SKM-1 (cell line): ENCODE results near the gene DOK4.
"Not testable (repeated sequence)": the region's sequence is repeated elsewhere in the genome, so short reads cannot be mapped to it uniquely, and the experiment has no call there.

Source experiments
- DNase-seq: peaks from one replicate; lab custom pipeline; 2025; ENCODE audit not compliant: unreplicated experiment; lab: John Stamatoyannopoulos, UW

DOK4 gene

DNA sequence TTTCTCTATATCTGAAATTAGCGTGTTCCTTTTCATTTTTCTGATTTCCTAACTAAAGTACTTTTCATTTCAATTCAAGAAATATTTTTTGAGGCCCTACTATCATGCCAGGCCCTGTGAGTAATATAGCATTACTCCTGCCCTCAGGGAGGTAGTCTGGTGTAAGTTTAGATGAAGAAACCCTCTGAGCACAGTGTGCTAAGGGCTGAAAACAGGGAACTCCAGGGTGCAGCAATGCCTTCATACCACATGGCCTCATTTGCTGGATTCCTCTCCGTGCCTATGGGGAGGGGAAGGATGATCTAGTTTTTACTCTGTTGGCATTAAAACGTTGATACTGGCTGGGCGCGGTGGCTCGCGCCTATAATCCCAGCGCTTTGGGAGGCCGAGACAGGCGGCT is 34.3 kb downstream of the DOK4 start:
- no peak for DNase-seq

DNA sequence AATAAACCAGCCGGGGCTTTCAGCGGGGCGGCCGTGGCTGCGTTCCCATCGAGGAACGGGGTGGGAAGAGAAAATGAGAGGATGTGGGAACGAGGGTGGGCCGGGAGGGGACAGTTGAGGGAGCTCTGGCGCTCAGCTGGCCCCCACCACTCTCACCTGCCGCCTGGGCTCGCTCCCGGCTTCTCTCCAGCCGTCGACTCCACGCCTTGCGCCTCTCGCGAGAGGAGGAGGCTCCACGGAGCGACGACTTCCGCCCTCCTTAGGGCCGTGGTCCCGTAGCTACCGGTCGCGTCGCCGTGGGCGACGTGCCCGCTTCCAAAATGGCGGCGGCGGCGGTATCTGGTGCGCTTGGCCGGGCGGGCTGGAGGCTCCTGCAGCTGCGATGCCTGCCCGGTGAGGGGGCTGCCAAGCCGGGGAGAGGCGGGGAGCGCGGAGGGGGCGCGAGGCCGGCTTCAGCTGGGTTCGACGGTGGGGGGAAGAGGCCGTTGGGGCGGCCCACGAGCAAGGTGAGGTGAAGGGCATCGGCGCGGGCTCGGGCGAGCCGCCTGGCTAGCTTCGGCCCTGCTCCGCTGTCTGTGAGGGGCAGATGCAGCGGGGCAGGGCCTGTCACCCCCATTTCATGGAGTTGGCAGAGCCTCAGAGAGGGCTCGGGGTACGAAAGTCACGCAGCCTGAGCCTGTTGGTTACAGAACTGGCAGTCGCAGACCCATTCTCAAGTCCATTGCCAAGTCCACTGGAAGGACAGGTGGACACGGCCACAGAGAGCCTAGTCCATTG is 38.9 kb downstream of the DOK4 start, which contains the start of the genes CIAPIN1 and COQ9:
CIAPIN1 (minus strand) TSS at position 200 of the 777 bp plus-strand sequence. CDS start 6,457 bp downstream, outside the sequence.
COQ9 (plus strand) TSS at position 294 of the 777 bp plus-strand sequence; CDS start at position 321, 27 bp downstream.
- peak; percentile 92 for DNase-seq

DNA sequence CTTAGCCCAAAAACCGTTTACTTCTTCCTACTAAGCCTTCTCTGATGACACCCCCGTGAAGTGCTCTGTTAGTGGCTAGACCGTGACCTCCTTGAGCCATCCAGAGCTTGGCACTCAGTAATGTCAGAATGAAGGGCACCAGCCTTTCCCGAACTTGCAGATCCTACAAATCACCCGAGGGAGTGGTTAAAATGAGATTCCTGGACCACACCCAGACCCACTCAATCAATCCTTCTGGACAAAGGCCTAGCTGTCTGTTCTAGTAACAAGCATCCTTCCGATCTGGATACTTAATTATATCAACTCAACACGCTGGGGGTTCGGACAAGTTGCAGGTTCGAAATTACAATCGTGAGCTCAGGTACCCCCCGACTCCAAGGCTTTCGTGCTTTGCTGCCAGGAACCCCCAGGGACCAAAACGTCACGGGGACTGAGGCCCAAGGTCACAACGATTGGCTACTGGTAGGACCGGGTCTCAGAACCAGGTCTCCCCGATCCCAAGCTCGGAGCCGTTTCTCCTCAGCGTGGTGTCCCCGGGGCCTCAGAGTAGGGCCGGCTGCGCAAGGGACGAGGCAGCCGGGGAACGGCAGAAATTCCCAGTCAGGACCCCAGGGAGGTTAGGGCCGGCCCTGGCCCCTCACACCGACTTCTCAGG is 39.6 kb downstream of the DOK4 start:
- no peak for DNase-seq

DNA sequence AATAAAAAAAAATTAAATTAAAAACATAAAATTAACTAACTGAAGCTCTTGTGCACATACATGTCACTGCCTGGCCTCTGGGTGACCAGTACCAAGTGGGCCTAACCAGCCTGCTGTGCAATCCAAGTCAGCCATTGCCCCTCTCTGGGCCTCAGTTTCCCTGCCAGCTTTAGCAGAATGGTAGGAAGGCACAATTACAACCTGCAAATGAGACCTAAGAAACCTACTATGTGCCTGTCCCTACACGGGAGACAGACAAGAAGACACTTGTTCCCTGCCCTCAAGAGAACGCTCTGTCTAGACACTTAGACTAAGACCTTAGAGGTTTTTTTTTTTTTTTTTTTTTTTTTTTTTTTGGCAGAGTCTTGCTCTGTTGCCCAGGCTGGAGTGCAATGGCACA is 40.8 kb downstream of the DOK4 start:
- DNase-seq = no peak

DNA sequence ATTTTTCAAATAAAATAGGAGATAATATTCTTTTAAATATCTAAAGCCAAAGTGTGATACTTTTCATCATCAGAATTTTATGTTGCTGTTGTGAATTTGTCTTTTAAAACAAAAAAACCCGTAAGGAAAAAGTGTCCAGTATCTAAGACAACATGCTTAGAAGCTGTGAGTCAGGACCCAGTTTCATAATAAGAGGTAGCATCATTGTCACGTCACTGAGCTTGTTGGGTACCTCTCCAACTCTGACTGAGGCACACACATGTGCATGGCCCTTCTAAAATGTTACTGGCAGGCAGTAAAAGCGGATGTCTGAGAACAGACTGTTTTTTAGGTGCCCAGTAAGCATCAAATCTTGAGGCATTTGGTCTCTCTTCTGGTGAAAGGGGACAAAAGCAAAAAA is 41.6 kb downstream of the DOK4 start:
- no peak for DNase-seq

DNA sequence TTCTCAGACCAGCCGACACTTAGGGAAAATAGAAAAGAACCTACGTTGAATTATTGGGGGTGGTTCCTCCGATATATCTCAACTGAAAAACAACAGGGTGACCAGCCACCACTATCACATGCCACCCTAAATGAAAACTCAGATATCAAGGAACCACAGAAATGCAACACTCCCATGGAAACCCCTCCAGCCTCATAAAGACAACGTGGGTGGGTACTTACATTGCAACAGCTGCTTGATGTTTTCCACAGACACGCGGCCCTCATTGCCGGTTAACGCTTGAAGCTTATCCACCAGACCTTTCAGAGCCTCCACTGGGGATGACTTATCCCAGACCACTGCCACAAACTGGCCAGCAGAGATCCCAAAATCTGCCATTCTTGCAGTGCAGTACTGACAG is 45.7 kb downstream of the DOK4 start:
- not testable (repeated sequence) for DNase-seq

DNA sequence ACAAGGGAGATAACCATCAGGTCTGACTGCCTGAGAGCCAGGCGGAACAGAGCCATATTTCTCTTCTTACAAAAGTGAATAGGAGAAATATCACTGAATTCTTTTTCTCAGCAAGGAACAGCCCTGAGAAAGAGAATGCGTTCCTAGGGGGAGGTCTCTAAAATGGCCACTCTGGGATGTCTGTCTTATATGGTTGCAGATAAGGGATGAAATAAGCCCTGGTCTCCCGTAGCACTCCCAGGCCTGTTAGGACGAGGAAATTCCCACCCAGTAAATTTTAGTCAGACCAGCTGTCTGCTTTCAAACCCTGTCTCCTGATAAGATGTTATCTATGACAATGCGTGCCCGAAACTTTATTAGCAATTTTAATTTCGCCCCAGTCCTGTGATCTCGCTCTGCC is 46.3 kb downstream of the DOK4 start:
- not testable (repeated sequence) for DNase-seq

DNA sequence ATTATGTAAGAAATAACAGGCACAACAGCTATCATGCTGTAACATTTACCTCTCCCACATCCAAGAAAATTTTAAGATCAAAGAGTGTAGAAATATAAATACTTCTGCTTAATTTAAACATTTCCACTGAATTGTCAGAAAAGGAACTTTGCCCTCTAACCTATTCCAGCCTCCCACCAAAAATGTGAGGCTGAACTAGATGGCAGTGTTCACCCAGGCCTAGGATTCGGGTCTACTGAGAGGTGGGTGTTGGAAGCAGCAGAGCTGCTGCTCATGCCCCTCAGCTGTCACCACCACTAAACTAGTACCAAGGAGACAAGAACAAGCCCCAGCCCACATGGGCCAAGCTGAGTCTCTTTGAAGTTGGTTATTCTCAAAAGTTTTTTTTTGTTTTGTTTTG is 50.5 kb downstream of the DOK4 start:
- DNase-seq = no peak

DNA sequence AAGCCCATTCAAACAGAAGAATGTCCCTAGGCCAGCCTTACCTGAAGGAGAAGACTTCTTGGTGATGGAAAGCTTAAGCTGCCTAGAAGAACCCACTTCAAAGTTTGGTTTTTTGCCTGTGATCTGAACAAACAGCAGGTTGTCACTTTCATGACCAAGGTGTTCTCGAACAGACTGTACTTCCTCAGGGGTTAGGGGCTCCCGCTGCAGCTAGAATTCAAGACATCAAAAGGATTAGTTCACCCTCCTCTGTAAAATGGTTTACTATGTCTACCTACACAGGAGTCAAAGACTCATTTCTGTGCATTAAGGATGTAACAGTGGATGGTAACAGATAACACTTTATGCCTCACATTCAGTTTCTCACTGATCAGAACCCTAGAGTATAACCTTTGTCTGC is 52.3 kb downstream of the DOK4 start:
- no peak for DNase-seq

DNA sequence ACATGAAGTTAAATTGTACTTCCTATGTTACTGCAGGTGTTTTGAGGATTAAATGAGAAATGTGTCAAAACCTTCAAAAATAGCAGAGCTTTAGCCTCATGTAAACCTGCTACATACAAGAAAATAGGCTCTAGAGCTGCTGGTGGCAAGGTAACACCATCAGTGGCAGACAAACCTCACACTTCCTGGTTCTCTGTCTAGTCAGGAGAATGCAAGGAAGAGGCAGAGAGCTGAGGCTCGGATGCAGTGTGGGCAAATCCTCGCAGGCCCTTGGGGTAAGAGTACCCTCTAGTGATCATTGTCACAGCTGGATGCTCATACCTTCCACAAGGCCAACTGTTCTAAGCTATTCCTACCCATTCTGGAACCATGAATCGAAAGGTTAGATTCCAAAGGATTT is 53.3 kb downstream of the DOK4 start:
- DNase-seq = no peak

DNA sequence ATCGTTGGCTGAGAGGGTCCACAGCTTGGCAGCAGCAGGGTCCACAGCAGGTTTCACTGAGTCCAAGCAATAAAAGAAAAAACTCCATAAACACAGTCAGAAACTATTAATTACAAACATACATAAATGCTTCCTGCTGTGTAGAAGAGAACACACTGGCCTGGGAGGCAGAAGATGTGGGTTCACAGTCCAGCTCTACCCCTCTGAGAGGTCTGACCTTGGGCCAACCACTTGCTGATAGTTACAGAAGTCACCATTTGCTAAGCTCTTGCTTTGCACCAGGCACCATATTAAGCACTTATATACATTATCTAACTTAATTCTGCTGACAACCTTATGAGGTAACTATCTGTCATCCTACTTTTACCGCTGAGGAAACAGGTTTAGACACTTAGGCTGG is 53.8 kb downstream of the DOK4 start:
- no peak for DNase-seq

DNA sequence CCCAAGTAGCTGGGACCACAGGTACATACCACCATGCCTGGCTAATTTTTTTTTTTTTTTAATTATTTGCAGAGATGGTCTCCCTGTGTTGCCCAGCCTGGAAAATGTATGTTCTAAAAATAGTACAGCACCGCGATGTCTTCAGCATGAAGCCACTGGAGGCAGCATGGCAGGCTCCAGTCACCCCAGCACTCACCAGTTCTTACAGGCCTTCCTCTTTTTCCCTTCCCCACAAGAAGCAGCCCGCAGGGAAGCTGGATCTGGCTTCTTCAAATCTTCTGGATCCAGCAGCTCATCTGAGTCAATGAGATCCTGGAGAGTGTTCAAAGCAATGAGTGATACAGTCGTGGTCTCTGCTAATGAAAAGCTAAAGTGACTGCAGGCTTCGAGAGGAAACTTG is 55.3 kb downstream of the DOK4 start:
- no peak for DNase-seq

DNA sequence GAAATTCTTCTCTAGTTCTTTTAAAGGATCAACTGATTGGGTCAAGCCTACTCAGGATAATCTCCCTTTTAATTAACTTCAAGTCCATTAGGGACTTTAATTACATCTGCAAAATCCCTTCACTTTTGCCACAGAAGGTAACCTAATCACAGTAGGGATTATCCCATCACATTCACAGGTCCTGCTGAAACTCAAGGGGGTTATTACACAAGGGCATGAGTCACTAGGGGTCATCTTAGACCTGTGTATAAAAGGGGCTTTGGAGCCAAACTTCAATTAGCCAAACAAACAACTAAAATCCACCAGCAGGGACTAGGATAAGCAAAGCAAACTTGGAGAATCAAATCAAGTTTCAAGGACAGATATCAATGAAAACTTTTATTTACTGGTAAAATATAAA is 58.5 kb downstream of the DOK4 start:
- no peak for DNase-seq

DNA sequence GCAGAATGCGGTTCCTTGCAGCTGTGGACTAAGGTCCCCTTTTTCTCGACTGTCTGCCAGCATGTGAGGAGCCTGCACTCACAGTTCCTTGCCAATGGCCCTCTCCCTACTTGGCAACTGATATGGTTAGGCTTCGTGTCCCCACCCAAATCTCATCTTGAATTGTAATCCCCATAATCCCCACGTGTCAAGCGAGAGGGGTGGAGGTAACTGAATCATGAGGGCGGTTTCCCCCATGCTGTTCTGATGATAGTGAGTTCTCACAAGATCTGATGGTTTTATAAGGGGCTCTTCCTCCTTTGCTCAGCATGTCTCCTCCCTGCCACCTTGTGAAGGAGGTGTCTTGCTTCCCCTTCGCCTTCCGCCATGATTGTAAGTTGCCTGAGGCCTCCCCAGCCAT is 59.0 kb downstream of the DOK4 start:
- no peak for DNase-seq

DNA sequence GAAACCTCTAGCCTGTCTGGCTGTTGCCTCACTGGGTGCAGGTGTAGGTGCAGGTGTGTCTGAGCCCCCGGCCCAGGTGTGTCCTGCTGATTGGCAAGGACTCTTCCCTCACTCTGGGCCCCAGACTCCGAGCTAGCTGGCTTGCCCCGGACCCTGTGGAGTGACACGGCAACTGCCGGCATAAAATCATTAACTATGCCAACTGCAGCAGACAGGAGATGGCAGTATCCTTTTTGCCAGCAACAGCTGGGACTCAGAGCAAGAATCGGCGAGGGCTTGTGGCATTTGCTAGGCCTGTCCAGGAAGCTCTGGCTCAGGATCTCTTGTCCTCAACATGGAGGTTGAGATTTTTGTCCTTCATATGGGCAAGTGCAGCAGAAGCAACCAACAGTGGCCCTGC is 59.9 kb downstream of the DOK4 start:
- DNase-seq = no peak

DNA sequence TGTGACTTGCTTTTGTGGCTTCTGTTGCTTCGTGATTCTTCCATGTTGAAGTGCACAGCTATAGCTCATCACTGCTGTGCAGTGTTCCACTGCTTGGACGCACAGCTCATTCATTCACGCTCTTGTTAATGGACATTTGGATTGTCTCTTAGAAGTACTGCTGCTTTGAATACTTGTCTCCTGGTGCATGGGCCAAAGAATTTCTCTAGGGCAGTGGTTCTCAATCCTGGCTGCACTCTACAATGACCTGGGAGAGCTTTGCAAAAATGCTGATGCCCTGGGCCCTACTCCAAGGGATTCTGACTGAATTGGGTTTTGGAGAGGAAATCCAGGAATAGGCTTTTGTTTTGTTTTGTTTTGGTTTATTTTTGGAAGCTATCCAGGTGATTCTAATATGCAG is 61.7 kb downstream of the DOK4 start:
- no peak for DNase-seq

DNA sequence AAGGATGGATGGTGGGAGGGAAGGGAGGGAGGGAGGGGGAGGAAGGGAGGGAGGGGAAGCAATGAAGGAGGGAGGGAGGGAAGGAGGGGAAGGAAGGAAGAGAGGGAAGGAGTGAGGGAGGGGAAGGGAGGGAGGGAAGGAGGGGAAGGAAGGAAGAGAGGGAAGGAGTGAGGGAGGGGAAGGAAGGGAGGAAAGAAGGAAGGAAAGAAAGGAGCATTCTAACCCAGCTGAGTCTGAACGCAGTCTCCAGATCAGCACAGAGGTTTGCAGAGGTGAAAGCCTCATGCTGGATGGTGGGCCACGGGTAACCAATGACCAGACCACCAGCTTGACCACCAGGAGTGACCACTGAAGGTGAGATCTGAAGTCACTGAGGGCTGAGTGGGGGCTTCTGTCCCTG is 63.1 kb downstream of the DOK4 start:
- DNase-seq = no peak

DNA sequence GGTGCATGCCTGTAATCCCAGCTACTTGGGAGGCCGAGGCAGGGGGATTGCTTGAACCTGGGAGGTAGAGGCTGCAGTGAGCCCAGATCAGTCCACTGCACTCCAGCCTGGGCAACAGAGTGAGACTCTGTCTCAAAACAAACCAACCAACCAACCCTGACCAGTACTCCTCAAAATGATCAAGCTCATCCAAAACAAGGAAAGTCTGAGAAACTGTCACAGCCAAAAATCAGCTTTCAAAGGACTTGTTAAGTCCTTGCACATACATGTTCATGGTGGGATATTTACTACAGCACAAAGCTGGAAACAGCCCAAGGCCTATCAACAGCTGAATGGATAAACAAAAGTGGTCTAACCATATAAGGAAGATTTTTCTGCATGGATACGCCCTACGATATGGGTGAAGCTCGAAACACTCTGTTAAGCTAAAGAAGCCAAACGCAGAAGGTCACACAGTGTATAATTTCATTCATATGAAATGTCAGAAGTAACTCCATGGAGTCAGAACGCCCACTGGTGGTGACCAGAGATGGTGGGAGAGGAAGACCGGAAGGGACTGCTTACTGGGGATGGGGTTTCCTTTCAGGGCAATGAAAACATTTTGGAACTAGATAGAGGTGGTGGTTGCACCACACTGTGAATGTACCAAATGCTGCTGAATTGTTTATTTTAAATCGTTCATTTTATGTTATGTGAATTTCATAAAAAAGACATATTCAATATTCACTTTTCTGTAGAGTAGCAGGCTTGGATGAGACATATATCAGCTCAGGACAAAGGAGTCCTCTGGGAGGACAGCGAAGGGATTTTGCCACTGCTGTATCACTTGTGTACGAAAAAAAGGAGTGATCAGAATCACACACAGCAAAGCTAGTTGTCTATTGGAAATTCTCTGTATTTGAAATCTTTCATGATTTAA is 64.0 kb downstream of the DOK4 start:
- DNase-seq = no peak
